Tibial artery (tissue), 4 donors: ENCODE measurements around the gene FNDC11.
A peak's percentile ranks its signal among the peaks of the same experiment; 100 is the strongest.

ENCODE experiments used
- DNase-seq, 2 donors: peaks; one replicate each; pipeline ENCODE4 v3.0.0-alpha.2; 2019
- H3K27ac ChIP-seq, 2 donors: fragments of 200-600 bp; sonication (generic) in 1 of 2; 1 replicate in 1 of 2; 2 replicates in 1 of 2; pipeline ENCODE4 v1.5.1; 2018 to 2019; ENCODE audit warnings: mild to moderate bottlenecking in 1 of 2
- H3K27me3 ChIP-seq, 2 donors: fragments of 200-600 bp; sonication (generic) in 1 of 2; one replicate each; pipeline versions ENCODE4 v1.5.1 to v1.6.0; 2016 to 2019
- H3K36me3 ChIP-seq, 3 donors: fragments of 200-600 bp; sonication (generic) in 2 of 3; one replicate each; pipeline ENCODE4 v1.5.1; 2016 to 2019; ENCODE audit warnings: mild to moderate bottlenecking in 2 of 3
- H3K4me1 ChIP-seq, 4 donors: fragments of 200-600 bp; sonication (generic) in 2 of 4; 1 replicate in 3 of 4; 2 replicates in 1 of 4; pipeline ENCODE4 v1.5.1; 2016 to 2019
- H3K4me3 ChIP-seq, 2 donors: fragments of 200-600 bp; sonication (generic) in 1 of 2; 1 replicate in 1 of 2; 2 replicates in 1 of 2; pipeline ENCODE4 v1.5.1; 2018 to 2019; ENCODE audit warnings: mild to moderate bottlenecking in 2 of 2
- H3K9me3 ChIP-seq, 3 donors: fragments of 200-600 bp; sonication (generic) in 1 of 3; one replicate each; pipeline ENCODE4 v1.5.1; 2016 to 2019
- CTCF ChIP-seq, 2 experiments: fragments of 200-600 bp in 1 of 2; fragments of 450-650 bp in 1 of 2; IDR thresholded peaks; one replicate each; pipeline ENCODE4 v1.5.1; 2017 to 2019; ENCODE audit warnings: antibody characterized with exemption in 2 of 2, mild to moderate bottlenecking in 1 of 2, moderate library complexity in 1 of 2
- intact Hi-C: fragments of 100-400 bp; cut with DNase I; formaldehyde crosslinking; loops from one replicate; pipeline ENCODE4 v1.15.0; 2023; ENCODE audit warnings: low total_unique reads

Gene FNDC11

DNA sequence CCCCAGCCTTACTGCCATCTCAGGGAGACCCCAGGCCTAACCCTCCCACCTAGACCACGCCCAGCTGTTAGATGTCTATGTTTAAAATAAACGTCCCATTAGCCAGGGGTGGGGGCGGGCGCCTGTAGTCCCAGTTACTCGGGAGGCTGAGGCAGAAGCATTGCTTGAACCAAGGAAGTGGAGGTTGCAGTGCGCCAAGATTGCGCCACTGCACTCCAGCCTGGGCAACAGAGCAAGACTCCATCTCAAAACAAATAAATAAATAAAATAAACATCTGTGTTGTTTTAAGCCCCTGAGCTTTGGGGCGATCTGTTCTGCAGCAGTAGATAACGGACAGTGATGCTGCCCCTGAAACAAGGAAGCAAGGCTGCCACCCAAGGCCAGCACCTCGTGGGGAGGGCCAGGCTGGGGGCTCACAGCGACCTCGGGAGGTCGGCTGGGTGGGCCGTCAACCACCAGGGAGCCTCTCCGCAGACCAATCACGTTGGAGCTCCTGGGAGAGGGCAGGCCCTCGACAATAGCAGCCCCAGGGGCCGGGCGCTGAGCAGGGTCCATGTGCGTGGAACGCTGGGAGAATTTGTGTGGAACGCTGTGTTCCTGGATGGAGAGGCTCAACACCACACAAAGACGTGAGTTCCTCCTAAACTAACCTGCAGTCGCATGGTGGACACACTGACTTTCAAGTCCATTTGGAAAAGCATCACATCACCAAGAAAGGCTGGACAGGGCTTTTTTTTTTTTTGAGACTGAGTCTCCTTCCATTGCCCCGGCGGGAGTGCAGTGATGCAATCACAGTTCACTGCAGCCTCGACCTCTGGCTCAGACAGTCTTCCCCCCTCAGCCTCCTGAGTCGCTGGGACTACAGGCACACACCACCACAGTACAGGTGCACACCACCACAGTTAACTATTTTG lies 21.1 kb downstream of the FNDC11 start:
- intact Hi-C loops = no loop called here
- H3K36me3 ChIP-seq = peaks cover 0 to 5% (median 0%) of the 10 kb centered on the region in 3 donors
- H3K27ac ChIP-seq = no peak overlapping the region
- no peaks in the 10 kb centered on the region for H3K9me3 ChIP-seq
- no peak for DNase-seq
- H3K4me3 ChIP-seq = peak overlapping the region in 1 of 2 donors; percentile 98
- peaks cover 0 to 18% (median 15%) of the 10 kb centered on the region in 4 donors for H3K4me1 ChIP-seq
- peaks cover 0 to 24% of the 10 kb centered on the region in 2 donors for H3K27me3 ChIP-seq
- no peak for TF ChIP-seq CTCF (IDR thresholded peaks at IDR 0.05)

- H3K4me1 ChIP-seq = peaks cover 0 to 18% (median 15%) of the 10 kb centered on the region in 4 donors
- no peak for DNase-seq
- intact Hi-C loops = no loop called here
- no peak overlapping the region for H3K4me3 ChIP-seq
- TF ChIP-seq CTCF (IDR thresholded peaks at IDR 0.05) = no peak
- no peak overlapping the region for H3K27ac ChIP-seq
- peaks cover 0 to 5% (median 0%) of the 10 kb centered on the region in 3 donors for H3K36me3 ChIP-seq
- H3K9me3 ChIP-seq = no peaks in the 10 kb centered on the region
- peaks cover 0 to 24% of the 10 kb centered on the region in 2 donors for H3K27me3 ChIP-seq
These were observed 22.4 kb downstream of the FNDC11 start for GRCh38 chr20:63576311-63576710.

GRCh38 chr20:63577317-63577894 lies 23.4 kb downstream of the FNDC11 start:
- peaks cover 0 to 18% (median 15%) of the 10 kb centered on the region in 4 donors for H3K4me1 ChIP-seq
- DNase-seq = no peak
- intact Hi-C loops = no loop called here
- H3K27me3 ChIP-seq = peaks cover 0 to 24% of the 10 kb centered on the region in 2 donors
- no peak overlapping the region for H3K27ac ChIP-seq
- no peaks in the 10 kb centered on the region for H3K36me3 ChIP-seq
- TF ChIP-seq CTCF (IDR thresholded peaks at IDR 0.05) = no peak
- no peak overlapping the region for H3K4me3 ChIP-seq
- no peaks in the 10 kb centered on the region for H3K9me3 ChIP-seq

GRCh38 chr20:63578224-63579016 lies 24.5 kb downstream of the FNDC11 start:
- no peak for TF ChIP-seq CTCF (IDR thresholded peaks at IDR 0.05)
- Histone ChIP-seq H3K27me3 (peaks cover 0 to 24% of the 10 kb centered on the region in 2 donors), H3K4me1 (peaks cover 0 to 10% (median 9%) of the 10 kb centered on the region in 4 donors), H3K27ac (no peak overlapping the region), H3K36me3 (no peaks in the 10 kb centered on the region), H3K9me3 (no peaks in the 10 kb centered on the region), H3K4me3 (no peak overlapping the region)
- no peak for DNase-seq
- intact Hi-C loops = no loop called here

- intact Hi-C loops = no loop called here
- no peak for DNase-seq
- Histone ChIP-seq H3K27me3 (peaks cover 0 to 24% of the 10 kb centered on the region in 2 donors), H3K4me1 (peaks cover 0 to 6% (median 5%) of the 10 kb centered on the region in 4 donors), H3K27ac (no peak overlapping the region), H3K9me3 (no peaks in the 10 kb centered on the region), H3K36me3 (no peaks in the 10 kb centered on the region), H3K4me3 (no peak overlapping the region)
- TF ChIP-seq CTCF (IDR thresholded peaks at IDR 0.05) = no peak
These were observed 25.2 kb downstream of the FNDC11 start for GRCh38 chr20:63579017-63579694.
